Ishikawa (cell line): ENCODE data around the gene ACP1.

Experiments used
- CREB1 ChIP-seq: IDR thresholded peaks from 2 replicates; pipeline ENCODE4 v1.6.1; 2012; ENCODE audit warnings: low read depth
- EP300 ChIP-seq: IDR thresholded peaks from 2 replicates; pipeline ENCODE4 v1.6.1; 2012; ENCODE audit warnings: borderline replicate concordance
- NFIC ChIP-seq: IDR thresholded peaks from 2 replicates; pipeline ENCODE4 v1.6.1; 2012
- TAF1 ChIP-seq: IDR thresholded peaks from 2 replicates; pipeline ENCODE4 v1.6.1; 2012; ENCODE audit warnings: low read depth, mild to moderate bottlenecking
- TEAD4 ChIP-seq: IDR thresholded peaks from 2 replicates; pipeline ENCODE4 v1.6.1; 2012
- TF ChIP-seq, protein P1 (sequence below): IDR thresholded peaks from 2 replicates; pipeline ENCODE4 v1.6.1; 2012; ENCODE audit warnings: low read depth, mild to moderate bottlenecking

DNA sequence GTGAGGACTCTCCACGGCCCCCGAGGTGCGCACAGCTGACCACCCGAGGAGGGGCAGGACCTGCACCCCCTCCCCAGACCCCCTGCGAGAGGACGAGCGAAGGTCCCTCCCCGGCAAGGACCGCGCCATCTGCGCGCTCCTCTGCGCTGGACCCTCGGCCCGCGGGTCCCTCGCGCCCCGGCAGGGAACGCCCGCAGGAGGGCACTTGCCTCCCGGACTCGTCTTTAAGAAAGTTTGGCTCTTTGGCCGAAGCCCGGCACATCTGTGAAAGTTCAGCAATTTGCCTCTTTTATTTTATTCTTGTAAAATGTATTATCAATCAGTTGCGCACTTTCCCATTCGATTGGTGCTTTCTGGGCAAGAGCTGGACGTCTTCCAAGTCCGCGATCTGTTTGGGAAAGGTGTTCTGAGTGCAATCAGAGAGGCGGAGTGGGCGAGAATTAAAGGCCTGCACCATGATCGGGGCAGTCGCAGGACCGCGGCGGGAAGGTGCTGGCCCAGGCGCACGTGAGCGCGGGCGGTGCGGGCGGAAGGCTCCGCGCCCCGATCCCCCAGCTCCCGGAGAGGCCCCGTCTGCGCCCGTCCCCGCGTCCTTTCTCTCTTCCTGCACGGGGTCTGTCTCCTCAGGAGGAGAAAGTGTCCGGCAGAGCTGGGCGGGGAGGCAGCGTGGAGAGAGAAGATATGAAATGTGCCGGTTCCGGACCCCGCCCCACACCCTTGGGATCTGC lies 24.8 kb downstream of the ACP1 start:
- TF ChIP-seq EP300 (no peak), TEAD4 (no peak), TAF1 (no peak), NFIC (no peak), CREB1 (no peak)
- TF ChIP-seq, protein P1, sequence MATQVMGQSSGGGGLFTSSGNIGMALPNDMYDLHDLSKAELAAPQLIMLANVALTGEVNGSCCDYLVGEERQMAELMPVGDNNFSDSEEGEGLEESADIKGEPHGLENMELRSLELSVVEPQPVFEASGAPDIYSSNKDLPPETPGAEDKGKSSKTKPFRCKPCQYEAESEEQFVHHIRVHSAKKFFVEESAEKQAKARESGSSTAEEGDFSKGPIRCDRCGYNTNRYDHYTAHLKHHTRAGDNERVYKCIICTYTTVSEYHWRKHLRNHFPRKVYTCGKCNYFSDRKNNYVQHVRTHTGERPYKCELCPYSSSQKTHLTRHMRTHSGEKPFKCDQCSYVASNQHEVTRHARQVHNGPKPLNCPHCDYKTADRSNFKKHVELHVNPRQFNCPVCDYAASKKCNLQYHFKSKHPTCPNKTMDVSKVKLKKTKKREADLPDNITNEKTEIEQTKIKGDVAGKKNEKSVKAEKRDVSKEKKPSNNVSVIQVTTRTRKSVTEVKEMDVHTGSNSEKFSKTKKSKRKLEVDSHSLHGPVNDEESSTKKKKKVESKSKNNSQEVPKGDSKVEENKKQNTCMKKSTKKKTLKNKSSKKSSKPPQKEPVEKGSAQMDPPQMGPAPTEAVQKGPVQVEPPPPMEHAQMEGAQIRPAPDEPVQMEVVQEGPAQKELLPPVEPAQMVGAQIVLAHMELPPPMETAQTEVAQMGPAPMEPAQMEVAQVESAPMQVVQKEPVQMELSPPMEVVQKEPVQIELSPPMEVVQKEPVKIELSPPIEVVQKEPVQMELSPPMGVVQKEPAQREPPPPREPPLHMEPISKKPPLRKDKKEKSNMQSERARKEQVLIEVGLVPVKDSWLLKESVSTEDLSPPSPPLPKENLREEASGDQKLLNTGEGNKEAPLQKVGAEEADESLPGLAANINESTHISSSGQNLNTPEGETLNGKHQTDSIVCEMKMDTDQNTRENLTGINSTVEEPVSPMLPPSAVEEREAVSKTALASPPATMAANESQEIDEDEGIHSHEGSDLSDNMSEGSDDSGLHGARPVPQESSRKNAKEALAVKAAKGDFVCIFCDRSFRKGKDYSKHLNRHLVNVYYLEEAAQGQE = no peak
